ENCODE results near the gene ACTN2.

ACTN2 gene

DNA sequence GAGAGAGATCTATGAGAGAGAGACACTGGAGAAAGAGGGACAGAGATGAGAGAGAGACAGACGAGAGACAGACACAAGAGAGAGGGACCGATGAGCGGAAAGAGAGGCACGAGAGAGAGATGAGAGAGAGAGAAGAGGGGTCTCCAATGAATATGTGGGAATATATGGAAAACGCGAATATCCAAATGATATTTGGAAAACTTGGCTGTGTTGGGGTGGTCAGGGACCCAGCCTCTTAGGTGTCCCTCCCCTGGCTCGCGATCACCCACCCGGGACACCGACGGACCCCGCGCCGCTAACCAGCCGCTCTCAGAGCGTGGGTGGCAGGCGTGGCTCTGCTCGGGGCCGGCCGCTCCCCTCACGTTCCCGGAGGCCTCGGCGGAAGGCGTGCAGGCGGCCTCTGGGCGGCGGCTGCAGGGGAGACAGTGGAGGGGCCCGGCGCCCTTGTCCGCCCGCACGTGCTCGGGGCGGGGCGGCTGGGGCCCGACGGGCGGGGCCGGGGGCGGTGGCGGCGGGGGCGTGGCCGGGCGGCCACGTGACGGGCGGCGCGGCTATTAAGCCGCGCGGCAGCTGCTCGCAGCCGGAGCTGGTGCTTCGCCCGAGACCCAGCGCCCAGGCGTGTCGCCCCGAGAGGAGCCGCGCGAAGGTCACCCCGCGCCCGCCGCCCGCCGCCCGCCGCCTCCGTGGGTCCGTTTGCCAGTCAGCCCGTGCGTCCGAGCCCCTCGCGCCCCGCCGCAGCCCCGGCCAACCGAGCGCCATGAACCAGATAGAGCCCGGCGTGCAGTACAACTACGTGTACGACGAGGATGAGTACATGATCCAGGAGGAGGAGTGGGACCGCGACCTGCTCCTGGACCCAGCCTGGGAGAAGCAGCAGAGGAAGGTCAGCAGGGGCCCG, at the start of gene ACTN2:
ACTN2 (plus strand) TSS at position 583 of the 898 bp plus-strand sequence; CDS start at position 758, 175 bp downstream.
- ChIA-PET CTCF (interaction anchor here (1.0 to 2.1 kb wide), 2 partner anchors 25 to 77 kb away, joined by 3 to 8 read pairs; no protein-coding TSS in a partner anchor), POLR2A (interaction anchor here (0.6 to 1.6 kb wide), 5 partner anchors 10 to 524 kb away, joined by 3 to 9 read pairs (median 4); partner anchors contain the start of gene HEATR1)
- Histone ChIP-seq H3K36me3 (ENCODE audit: control insufficient read depth in 2 of 2, insufficient read depth in 1 of 2, low read length in 2 of 2) (no peaks in the 10 kb centered on the region), H3K9me3 (ENCODE audit: control insufficient read depth, insufficient read depth, low read depth, low read length) (no peaks in the 10 kb centered on the region), H3K4me3 (ENCODE audit: low read depth, low read length) (peak within 1 kb of the TSS; percentile 46), H3K27ac (ENCODE audit: extremely low read depth, low read depth, low read length) (peak within 1 kb of the TSS; percentile 78; the same call in 1 of the 2 replicates), H3K4me1 (ENCODE audit: control insufficient read depth, insufficient read depth, low read length) (peaks cover 6% of the 10 kb centered on the region)
- TF ChIP-seq REPIN1 (tag by site-specific recombination; IDR thresholded peaks at IDR 0.05; ENCODE audit: low read depth), result no peak
- peak; percentile 86 for TF ChIP-seq KLF10 (tag by site-specific recombination; IDR thresholded peaks at IDR 0.05)
- TF ChIP-seq ZNF610 (tag by site-specific recombination; IDR thresholded peaks at IDR 0.05; ENCODE audit: borderline replicate concordance), result peak; percentile 90; the same call in 1 of the 2 replicates
- no peak for TF ChIP-seq HOXD13 (CRISPR knock-in tag; IDR thresholded peaks at IDR 0.05; ENCODE audit: borderline replicate concordance)
- TF ChIP-seq ZEB2 (tag by site-specific recombination; IDR thresholded peaks at IDR 0.05), result 0 out of 2 replicates have a peak, but pooled peaks have one; percentile 56
- no peak for TF ChIP-seq ZNF600 (tag by site-specific recombination; IDR thresholded peaks at IDR 0.05)
- TF ChIP-seq SCRT2 (tag by site-specific recombination; IDR thresholded peaks at IDR 0.05), result no peak
- TF ChIP-seq ZNF366 (tag by site-specific recombination; conservative IDR thresholded peaks at IDR 0.05), result peak; percentile 52
- TF ChIP-seq ZNF211 (tag by site-specific recombination; IDR thresholded peaks at IDR 0.05; ENCODE audit: low read depth), result no peak
- TF ChIP-seq IKZF3 (tag by site-specific recombination; IDR thresholded peaks at IDR 0.05), result peak; percentile 64
- TF ChIP-seq ZNF768 (tag by site-specific recombination; IDR thresholded peaks at IDR 0.05), result no peak
- TF ChIP-seq, protein P1, sequence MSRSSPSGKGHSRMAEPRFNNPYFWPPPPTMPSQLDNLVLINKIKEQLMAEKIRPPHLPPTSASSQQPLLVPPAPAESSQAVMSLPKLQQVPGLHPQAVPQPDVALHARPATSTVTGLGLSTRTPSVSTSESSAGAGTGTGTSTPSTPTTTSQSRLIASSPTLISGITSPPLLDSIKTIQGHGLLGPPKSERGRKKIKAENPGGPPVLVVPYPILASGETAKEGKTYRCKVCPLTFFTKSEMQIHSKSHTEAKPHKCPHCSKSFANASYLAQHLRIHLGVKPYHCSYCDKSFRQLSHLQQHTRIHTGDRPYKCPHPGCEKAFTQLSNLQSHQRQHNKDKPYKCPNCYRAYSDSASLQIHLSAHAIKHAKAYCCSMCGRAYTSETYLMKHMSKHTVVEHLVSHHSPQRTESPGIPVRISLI (tag by site-specific recombination; IDR thresholded peaks at IDR 0.05), result no peak
- peak; percentile 37; the same call in 1 of the 2 replicates for TF ChIP-seq ZBTB48 (tag by site-specific recombination; IDR thresholded peaks at IDR 0.05)
- TF ChIP-seq, protein P2, sequence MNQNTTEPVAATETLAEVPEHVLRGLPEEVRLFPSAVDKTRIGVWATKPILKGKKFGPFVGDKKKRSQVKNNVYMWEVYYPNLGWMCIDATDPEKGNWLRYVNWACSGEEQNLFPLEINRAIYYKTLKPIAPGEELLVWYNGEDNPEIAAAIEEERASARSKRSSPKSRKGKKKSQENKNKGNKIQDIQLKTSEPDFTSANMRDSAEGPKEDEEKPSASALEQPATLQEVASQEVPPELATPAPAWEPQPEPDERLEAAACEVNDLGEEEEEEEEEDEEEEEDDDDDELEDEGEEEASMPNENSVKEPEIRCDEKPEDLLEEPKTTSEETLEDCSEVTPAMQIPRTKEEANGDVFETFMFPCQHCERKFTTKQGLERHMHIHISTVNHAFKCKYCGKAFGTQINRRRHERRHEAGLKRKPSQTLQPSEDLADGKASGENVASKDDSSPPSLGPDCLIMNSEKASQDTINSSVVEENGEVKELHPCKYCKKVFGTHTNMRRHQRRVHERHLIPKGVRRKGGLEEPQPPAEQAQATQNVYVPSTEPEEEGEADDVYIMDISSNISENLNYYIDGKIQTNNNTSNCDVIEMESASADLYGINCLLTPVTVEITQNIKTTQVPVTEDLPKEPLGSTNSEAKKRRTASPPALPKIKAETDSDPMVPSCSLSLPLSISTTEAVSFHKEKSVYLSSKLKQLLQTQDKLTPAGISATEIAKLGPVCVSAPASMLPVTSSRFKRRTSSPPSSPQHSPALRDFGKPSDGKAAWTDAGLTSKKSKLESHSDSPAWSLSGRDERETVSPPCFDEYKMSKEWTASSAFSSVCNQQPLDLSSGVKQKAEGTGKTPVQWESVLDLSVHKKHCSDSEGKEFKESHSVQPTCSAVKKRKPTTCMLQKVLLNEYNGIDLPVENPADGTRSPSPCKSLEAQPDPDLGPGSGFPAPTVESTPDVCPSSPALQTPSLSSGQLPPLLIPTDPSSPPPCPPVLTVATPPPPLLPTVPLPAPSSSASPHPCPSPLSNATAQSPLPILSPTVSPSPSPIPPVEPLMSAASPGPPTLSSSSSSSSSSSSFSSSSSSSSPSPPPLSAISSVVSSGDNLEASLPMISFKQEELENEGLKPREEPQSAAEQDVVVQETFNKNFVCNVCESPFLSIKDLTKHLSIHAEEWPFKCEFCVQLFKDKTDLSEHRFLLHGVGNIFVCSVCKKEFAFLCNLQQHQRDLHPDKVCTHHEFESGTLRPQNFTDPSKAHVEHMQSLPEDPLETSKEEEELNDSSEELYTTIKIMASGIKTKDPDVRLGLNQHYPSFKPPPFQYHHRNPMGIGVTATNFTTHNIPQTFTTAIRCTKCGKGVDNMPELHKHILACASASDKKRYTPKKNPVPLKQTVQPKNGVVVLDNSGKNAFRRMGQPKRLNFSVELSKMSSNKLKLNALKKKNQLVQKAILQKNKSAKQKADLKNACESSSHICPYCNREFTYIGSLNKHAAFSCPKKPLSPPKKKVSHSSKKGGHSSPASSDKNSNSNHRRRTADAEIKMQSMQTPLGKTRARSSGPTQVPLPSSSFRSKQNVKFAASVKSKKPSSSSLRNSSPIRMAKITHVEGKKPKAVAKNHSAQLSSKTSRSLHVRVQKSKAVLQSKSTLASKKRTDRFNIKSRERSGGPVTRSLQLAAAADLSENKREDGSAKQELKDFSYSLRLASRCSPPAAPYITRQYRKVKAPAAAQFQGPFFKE (tag by site-specific recombination; IDR thresholded peaks at IDR 0.05; ENCODE audit: borderline replicate concordance), result no peak
- 0 out of 2 replicates have a peak, but pooled peaks have one; percentile 36 for TF ChIP-seq ZNF133 (tag by site-specific recombination; IDR thresholded peaks at IDR 0.05)
- TF ChIP-seq ZNF707 (tag by site-specific recombination; IDR thresholded peaks at IDR 0.05), result no peak
- peak; percentile 84 for TF ChIP-seq EGR2 (tag by site-specific recombination; IDR thresholded peaks at IDR 0.05; ENCODE audit: low read depth)
- no peak for TF ChIP-seq YY2 (tag by site-specific recombination; IDR thresholded peaks at IDR 0.05)
- TF ChIP-seq ZNF426 (tag by site-specific recombination; IDR thresholded peaks at IDR 0.05), result no peak
- no peak for TF ChIP-seq ZNF121 (tag by site-specific recombination; IDR thresholded peaks at IDR 0.05)
- no peak for TF ChIP-seq ZNF626 (tag by site-specific recombination; IDR thresholded peaks at IDR 0.05)
- no peak for TF ChIP-seq ZNF654 (tag by site-specific recombination; IDR thresholded peaks at IDR 0.05; ENCODE audit: low read depth)
- TF ChIP-seq, protein P3, sequence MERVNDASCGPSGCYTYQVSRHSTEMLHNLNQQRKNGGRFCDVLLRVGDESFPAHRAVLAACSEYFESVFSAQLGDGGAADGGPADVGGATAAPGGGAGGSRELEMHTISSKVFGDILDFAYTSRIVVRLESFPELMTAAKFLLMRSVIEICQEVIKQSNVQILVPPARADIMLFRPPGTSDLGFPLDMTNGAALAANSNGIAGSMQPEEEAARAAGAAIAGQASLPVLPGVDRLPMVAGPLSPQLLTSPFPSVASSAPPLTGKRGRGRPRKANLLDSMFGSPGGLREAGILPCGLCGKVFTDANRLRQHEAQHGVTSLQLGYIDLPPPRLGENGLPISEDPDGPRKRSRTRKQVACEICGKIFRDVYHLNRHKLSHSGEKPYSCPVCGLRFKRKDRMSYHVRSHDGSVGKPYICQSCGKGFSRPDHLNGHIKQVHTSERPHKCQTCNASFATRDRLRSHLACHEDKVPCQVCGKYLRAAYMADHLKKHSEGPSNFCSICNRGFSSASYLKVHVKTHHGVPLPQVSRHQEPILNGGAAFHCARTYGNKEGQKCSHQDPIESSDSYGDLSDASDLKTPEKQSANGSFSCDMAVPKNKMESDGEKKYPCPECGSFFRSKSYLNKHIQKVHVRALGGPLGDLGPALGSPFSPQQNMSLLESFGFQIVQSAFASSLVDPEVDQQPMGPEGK (tag by site-specific recombination; IDR thresholded peaks at IDR 0.05), result no peak; the same call in none of the 2 replicates
- peak; percentile 23; the same call in 1 of the 2 replicates for TF ChIP-seq ZNF501 (tag by site-specific recombination; IDR thresholded peaks at IDR 0.05)
- TF ChIP-seq ZFHX2 (tag by site-specific recombination; conservative IDR thresholded peaks at IDR 0.05), result peak; percentile 94
- TF ChIP-seq ZFP37 (tag by site-specific recombination; IDR thresholded peaks at IDR 0.05), result no peak
- 0 out of 2 replicates have a peak, but pooled peaks have one; percentile 19 for TF ChIP-seq ZNF184 (tag by site-specific recombination; IDR thresholded peaks at IDR 0.05)
- TF ChIP-seq ZNF394 (tag by site-specific recombination; IDR thresholded peaks at IDR 0.05; ENCODE audit: borderline replicate concordance), result no peak; the same call in 1 of the 2 replicates
- TF ChIP-seq ZNF544 (tag by site-specific recombination; IDR thresholded peaks at IDR 0.05), result no peak
